Neural progenitor cell (in vitro differentiated cells): Measurements from ENCODE around the gene CCDC184.

Source experiments
- CTCF ChIP-seq: fragments of 200-600 bp; sonication (generic); IDR thresholded peaks from 2 replicates; pipeline ENCODE4 v1.5.1; 2017; ENCODE audit warnings: antibody characterized with exemption, mild to moderate bottlenecking
- EZH2 ChIP-seq: fragments of 200-600 bp; sonication (generic); IDR thresholded peaks from 2 replicates; pipeline ENCODE4 v1.6.1; 2017; ENCODE audit warnings: antibody characterized with exemption, mild to moderate bottlenecking, moderate library complexity
- EZH2phosphoT487 ChIP-seq: fragments of 200-600 bp; sonication (generic); IDR thresholded peaks from 2 replicates; pipeline ENCODE4 v1.6.1; 2017; ENCODE audit warnings: antibody characterized with exemption

GRCh38 chr12:48176417-48176751 lies 7.1 kb upstream of the CCDC184 start:
- TF ChIP-seq CTCF, result no peak
- no peak for TF ChIP-seq EZH2phosphoT487
- TF ChIP-seq EZH2, result no peak
